GM12801 (cell line): ENCODE measurements around the gene NLRC5.

Experiments
- CTCF ChIP-seq: IDR thresholded peaks from one replicate; pipeline ENCODE4 v1.5.1; 2011; ENCODE audit warnings: control low read depth; ENCODE audit not compliant: insufficient read length; ENCODE audit errors: extremely low read depth

Gene NLRC5

GRCh38 chr16:57038166-57038565 is 48.8 kb downstream of the NLRC5 start:
- TF ChIP-seq CTCF: no peak

GRCh38 chr16:57039148-57039812 is 49.9 kb downstream of the NLRC5 start:
- no peak for TF ChIP-seq CTCF

- TF ChIP-seq CTCF: no peak
These were observed 52.1 kb downstream of the NLRC5 start for GRCh38 chr16:57041182-57042156.

GRCh38 chr16:57042157-57043111 is 53.1 kb downstream of the NLRC5 start:
- TF ChIP-seq CTCF: no peak

- no peak for TF ChIP-seq CTCF
These were observed 53.9 kb downstream of the NLRC5 start for GRCh38 chr16:57043248-57043647.

- no peak for TF ChIP-seq CTCF
These were observed 55.8 kb downstream of the NLRC5 start for GRCh38 chr16:57044931-57045693.
